Ishikawa (cell line): ENCODE results near the gene NRXN3.

ENCODE experiments used
- CEBPB ChIP-seq: IDR thresholded peaks from 2 replicates; pipeline ENCODE4 v1.6.1; 2012
- CREB1 ChIP-seq: IDR thresholded peaks from 2 replicates; pipeline ENCODE4 v1.6.1; 2012; ENCODE audit warnings: low read depth
- EGR1 ChIP-seq: IDR thresholded peaks from 2 replicates; pipeline ENCODE4 v1.6.1; 2012
- EP300 ChIP-seq: IDR thresholded peaks from 2 replicates; pipeline ENCODE4 v1.6.1; 2012; ENCODE audit warnings: borderline replicate concordance
- FOXM1 ChIP-seq: IDR thresholded peaks from 2 replicates; pipeline ENCODE4 v1.6.1; 2012; ENCODE audit warnings: low read depth, borderline replicate concordance
- RAD21 ChIP-seq: IDR thresholded peaks from 2 replicates; pipeline ENCODE4 v1.6.1; 2012; ENCODE audit warnings: low read depth
- TAF1 ChIP-seq: IDR thresholded peaks from 2 replicates; pipeline ENCODE4 v1.6.1; 2012; ENCODE audit warnings: low read depth, mild to moderate bottlenecking
- TEAD4 ChIP-seq: IDR thresholded peaks from 2 replicates; pipeline ENCODE4 v1.6.1; 2012
- USF1 ChIP-seq: IDR thresholded peaks from 2 replicates; pipeline ENCODE4 v1.6.1; 2012
- TF ChIP-seq, protein P1 (sequence below): IDR thresholded peaks from 2 replicates; pipeline ENCODE4 v1.6.1; 2012

DNA sequence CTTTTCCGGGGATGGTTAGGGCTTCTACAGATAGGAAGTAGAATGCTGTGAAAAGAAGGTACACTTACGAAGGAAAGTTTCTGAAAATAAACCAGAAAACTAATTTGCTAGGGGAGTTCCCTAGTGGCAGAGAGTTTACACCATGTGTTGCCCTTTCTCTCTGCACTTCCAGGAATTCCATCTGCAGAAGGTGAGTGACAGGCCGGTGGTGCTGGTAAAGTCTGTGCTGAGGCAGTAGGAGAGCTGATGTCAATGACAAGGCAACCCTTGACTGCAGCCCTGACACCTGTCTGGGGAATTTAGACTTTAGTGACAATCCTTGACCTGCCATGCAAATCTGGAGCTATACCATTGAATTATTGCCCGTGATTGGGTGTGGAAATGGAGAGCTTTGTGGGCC lies 687.8 kb downstream of the NRXN3 start:
- TF ChIP-seq CEBPB: no peak
- TF ChIP-seq RAD21: no peak
- no peak for TF ChIP-seq EP300
- no peak for TF ChIP-seq FOXM1
- TF ChIP-seq TEAD4: no peak
- no peak for TF ChIP-seq USF1
- no peak for TF ChIP-seq CREB1
- TF ChIP-seq EGR1: no peak
- TF ChIP-seq, protein P1, sequence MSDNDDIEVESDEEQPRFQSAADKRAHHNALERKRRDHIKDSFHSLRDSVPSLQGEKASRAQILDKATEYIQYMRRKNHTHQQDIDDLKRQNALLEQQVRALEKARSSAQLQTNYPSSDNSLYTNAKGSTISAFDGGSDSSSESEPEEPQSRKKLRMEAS: no peak
- no peak for TF ChIP-seq TAF1
